Stimulated activated CD4-positive, alpha-beta T cell treated with anti-CD3 and anti-CD28 coated beads, Interleukin-4, amount 100 ng/mL, for 24 hours (primary cell): ENCODE results near the gene SPNS3.

Experiments
- DNase-seq: peaks from one replicate; pipeline ENCODE4 v3.0.0-alpha.2; 2020

The SPNS3 gene, protein sequence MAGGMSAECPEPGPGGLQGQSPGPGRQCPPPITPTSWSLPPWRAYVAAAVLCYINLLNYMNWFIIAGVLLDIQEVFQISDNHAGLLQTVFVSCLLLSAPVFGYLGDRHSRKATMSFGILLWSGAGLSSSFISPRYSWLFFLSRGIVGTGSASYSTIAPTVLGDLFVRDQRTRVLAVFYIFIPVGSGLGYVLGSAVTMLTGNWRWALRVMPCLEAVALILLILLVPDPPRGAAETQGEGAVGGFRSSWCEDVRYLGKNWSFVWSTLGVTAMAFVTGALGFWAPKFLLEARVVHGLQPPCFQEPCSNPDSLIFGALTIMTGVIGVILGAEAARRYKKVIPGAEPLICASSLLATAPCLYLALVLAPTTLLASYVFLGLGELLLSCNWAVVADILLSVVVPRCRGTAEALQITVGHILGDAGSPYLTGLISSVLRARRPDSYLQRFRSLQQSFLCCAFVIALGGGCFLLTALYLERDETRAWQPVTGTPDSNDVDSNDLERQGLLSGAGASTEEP

DNA sequence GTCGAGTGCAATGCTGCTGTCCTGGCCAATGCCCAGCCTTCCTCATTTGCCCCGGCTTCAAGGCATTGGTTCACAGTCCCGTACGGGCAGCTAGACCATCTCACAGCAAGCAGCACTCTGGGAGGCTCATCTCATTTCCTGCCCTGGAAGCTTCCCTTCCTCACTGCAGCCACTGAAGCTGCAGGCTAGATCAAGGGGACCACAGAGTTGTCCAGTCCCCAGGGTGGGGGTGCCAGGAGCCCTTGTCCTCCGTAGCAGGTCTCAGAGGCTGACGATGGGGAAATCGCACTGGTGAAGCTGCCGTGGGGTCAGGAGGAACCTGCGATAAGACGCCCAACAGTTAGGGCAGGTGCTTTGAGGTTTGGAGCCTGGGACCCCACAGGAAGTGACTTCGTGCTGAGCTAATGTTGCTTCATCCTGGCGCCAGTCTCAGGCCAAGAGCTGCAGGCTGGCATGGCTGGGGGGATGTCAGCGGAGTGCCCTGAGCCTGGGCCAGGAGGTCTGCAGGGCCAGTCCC lies at the start of gene SPNS3:
TSS of gene SPNS3 (plus strand) at position 426 of the 517 bp plus-strand sequence. CDS start at position 454, 28 bp downstream.
- DNase-seq, result peak; percentile 24

DNA sequence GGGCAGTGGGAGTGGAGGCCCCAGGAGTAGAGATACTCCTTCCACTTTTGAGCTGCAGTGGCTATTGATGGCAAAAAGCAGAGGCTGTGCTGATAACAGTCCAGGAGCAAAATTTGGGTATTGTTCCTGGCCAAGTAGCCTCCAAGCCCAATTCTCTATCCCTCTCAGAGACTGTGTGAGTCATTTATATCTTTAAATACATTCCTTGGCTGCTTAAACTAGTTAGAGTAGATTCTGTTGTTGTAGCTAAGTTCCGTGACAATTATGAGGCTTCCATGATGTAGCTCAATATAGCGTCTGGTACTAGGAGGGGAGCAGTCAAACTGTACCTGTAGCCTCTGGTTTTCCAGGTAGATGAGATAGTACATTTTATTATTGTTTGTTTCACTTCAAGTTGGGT lies 47.3 kb upstream of the SPNS3 start:
- no peak for DNase-seq

DNA sequence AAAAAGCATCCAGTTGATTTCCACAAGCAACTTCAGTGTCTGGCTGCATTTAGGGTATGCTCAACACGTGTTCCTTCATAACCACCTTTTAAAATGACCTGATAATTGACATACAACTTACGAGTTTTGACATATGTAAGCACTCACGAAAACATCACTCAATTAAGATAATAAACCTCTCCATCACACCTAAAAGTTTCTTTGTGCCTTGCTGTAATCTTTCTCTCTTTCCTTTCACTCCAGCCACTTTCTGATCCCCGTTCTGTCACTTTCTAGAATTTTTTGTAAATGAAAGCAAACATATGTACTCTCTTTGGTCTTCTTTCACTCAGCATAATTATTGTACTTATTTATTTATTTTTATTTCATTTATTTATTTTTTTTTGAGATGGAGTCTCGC lies 46.6 kb upstream of the SPNS3 start:
- no peak for DNase-seq

DNA sequence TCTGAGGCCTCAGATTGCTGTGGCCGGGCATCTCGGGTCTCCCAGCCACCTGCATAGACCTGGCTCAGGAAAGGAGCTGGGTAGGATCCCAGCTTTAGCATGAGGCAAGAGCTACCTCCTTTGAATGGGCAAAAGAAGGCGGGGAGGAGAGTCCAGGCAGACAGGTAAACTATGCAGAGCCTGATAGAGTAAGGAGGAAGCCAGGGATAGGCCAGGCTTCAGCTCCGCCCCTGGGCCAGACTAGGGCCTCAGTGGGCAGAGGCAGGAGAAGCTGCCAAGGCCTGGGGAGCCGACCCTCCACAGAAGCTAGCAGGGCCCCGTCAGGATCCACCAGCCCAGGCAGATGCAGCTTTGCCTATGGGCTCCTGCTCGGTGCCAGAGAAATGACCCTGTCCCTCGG lies 44.7 kb upstream of the SPNS3 start:
- DNase-seq, result no peak

DNA sequence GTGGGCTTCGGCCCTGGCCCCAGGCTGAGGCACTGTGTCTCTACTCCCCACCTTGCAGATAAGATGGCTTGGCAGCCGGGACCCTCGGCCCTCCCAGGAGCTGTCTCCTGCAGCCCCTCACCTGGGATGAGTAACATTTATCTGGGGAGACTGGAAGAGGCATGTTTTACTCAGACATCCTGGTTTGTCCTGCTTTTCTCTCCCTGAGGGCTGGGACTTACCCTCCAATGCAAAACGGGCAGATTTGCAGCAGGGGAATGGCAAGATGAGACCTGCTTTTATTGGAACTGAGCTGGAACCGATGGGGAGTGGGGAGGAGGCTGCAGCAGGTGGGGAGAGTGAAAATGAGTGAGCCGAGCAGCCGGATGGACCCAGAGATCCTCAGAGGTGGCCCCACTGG lies 39.9 kb upstream of the SPNS3 start:
- DNase-seq, result no peak

DNA sequence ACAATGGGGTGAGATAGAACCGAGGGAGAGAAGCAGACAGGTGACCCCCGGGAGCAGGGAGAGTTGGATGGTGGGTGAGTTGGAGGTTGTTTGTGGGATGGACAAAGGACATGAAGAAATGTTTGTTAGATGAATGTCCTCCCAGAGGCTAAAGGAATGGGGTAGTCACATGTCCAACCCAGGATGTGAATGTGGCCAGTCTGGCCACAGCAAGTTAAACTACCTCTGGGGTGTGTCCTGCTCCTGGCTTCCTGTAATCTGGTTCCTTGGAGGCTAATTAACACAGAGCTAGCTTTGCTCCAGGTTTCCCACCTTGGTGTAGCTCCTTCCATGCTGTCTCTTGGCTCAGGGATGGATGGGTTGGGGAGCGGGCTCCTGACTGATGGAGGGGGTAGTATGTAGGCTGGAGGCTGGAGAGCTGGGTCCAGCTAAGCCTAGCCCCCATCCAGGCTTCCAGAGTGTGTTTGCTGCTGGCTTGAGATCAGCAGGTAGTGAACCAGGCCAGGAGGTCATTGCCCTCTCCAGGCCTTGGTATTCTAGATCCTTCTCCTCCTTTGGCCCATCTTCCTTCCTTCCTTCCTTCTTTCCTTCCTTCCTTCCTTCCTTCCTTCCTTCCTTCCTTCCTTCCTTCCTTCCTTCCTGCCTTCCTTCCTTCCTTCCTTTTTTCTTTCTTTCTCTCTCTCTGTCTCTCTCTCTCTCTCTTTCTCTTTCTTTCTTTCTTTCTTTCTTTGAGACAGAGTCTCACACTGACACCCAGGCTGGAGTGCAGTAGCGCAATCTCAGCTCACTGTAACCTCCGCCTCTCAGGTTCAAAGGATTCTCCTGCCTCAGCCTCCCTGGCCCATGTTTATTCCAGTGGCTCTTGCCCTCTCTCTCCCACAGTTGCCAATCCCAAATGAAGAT lies 39.3 kb upstream of the SPNS3 start:
- DNase-seq, result no peak

DNA sequence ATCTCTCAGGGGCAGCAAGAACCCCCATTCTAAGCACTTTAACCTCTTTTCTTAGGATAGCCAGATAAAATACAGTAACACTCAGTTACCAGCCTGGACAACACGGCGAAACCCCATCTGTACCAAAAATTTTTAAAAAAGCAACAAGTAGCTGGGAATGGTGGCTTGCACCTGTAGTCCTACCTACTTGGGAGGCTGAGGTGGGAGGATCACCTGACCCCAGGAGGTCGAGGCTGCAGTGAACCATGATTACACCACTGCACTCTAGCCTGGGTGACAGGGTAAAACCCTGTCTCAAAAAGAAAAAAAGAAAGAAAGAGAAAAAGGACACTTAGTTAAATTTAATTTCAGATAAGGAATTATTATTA lies 38.6 kb upstream of the SPNS3 start:
- no peak for DNase-seq

DNA sequence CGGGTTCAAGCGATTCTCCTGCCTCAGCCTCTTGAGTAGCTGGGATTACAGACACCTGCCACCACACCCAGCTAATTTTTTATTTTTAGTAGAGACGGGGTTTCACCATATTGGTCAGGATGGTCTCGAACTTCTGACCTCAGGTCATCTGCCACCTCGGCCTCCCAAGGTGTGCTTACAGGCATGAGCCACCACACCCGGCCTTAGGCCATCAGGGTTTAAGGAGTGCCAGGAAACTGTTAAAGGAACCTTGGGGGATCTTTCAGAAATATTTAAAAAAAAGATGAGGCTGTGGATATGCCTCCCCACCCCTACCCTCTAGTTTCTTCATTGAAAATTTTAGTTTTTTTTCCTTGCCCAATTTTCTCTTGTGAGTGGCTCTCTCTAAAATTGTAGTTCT lies 35.9 kb upstream of the SPNS3 start:
- no peak for DNase-seq

DNA sequence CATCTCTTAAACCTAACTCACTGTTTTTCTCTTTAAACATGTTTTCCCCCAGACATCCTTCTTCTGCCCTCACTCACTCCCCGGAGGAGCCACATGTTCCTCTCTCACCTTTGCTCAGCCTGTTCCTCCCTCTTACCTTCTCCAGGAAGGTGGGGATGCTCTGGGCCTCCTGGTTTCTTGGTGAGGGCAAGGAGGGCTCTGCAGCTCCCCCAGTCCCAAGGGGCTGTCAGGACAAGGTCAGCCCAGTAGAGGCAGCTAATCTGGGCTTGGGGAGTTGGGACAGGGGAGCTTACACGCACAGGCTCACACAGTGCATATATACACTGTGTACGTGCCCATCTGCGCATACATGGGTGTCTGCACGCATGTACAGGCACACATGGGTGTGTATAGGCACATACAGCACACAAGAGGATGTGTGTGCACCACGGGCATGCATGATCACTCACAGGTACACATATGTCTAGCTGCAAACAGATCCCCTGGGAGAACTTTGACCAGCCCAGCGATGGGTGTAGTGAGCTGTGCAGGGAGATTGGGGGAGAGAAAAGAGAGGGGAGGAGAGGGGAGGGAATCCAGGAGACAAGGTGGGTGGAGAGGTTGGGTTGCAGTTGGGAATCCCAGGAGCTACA lies 28.6 kb upstream of the SPNS3 start:
- DNase-seq, result no peak

DNA sequence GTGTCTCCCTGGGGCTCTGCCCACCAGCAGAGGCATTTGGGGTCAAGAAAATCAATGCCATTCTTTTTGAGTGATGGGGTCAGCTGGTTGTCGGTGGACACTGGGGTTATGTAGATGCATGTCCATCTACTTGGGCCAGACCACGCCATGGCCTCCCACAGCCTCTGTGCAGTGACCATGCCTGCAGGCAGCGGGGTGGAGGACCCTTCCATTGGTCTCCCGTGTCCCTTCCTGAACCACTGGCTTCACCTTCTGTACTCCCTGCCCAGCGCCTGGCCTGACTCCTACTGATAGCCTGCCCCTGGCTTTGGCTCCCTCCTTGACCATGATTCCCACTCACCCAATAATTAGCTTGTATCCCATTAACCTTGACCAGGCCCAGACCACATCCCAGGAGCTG lies 28.0 kb upstream of the SPNS3 start:
- no peak for DNase-seq

DNA sequence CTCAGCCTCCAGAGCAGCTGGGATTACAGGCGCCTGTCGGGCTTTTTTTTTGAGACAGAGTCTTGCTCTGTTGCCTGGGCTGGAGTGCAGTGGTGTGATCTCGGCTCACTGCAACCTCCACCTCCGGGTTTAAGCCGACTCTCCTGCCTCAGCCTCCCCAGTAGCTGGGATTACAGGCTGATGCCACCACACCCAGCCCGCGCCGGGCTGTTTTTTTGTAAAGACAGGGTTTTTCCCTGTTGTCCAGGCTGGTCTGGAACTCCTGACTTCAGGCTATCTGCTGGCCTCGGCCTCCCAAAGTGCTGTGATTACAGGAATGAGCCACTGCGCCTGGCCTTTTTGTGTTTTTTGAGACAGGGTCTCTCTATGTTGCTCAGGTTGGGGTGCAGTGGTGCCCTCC lies 27.4 kb upstream of the SPNS3 start:
- DNase-seq, result no peak

DNA sequence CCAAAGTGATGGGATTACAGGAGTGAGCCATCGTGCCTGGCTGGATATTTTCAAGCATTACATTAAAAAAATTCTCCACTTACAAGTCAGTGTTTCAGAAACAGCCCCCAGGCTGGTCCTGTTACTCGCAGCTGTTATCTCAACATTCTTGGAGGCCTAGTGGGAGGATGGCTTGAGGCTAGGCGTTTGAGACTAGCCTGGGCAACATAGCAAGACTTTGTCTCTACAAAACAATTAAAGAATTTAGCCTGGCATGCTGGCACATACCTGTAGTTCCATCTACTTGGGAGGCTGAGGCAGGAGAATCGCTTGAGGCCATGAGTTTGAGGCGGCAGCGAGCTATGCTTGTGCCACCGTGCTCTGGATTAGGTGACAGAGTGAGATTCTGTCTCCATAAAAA lies 26.5 kb upstream of the SPNS3 start:
- DNase-seq, result no peak

DNA sequence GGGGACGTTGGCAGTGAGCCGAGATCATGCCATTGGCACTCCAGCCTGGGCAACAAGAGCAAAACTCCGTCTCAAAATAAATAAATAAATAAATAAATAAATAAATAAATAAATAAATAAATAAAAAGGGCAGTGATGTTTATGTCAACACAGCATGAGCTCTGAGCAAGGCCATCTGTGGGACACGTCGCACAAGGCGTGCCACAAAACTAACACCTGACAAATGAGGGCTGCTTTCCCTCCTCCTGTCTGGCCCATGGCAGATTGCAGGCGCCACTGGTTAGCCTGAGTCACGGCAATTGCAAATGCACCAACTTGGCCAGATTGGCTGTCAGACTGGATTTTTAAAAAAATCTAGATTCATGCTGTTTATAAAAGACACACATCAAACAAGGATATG lies 25.9 kb upstream of the SPNS3 start:
- no peak for DNase-seq

DNA sequence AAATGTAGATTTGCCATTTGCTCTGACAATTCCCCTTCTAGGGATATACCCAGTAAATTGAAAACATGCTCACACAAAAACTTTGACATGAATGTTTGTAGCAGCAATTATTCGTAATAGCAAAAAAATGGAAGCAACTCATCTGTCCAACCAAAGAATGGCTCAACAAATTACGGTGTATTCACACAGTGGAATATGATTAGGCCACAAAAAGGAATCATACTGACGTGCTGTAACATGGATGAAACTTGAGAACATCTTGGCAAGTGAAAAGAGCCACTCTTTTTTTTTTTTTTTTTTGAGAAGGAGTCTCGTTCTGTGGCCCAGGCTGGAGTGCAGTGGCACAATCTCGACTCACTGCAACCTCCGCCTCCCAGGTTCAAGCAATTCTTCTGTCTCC lies 24.1 kb upstream of the SPNS3 start:
- no peak for DNase-seq

DNA sequence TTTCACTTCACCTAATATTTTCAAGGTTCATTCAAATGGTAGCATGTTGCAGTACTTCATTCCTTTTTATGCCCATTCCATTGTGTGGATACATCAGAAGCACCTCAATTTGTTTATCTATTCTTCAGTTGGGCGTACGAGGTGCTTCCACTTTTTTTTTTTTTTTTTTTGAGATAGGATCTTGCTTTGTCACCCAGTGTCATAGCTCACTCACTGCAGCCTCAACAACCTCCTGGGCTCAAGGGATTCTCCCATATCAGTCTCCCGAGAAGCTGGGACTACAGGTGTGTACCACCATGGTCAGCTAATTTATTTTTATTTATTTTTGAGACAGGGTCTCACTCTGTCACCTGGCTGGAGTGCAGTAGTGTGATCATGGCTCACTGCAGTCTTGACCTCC lies 22.5 kb upstream of the SPNS3 start:
- DNase-seq, result no peak

DNA sequence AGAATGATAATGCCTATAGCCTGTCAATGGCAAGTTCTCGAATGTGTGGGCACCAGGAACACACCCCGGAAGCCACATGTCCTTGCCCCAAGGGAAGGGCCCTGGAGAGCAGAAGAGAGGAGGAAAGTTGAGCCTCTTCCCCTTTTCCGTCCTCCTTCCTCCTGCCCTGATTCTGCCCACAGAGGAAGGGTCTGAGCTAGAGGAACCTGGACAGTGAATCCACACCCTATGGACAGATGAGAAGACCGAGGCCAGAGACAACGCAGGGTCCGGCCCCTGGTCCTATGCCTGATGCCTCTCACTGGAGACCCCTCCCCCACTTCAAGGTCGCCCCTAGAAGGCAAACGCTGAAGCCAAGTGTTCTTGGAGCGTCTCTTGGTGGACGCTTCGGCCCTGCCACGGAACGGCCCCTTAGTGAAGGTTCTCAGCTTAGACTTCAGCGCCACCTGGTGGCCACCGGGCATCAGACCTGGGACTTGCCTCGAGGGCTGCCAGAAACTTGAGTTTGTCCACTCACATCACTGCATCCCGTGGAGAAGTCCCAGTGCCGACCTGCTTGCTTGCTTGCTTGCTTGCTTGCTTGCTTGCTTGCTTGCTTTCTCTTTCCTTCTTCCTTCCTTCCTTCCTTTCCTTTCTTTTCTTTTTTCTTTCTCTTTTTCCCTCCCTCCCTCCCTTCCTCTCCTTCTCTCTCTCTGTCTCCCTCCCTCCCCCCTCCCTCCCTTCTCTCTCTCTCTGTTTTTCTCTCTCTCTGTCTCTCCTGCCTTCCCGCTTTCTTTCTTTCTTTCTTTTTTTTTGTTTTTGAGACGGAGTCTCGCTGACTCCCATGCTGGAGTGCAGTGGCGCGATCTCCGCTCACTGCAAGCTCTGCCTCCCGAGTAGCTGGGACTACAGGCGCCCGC lies 20.6 kb upstream of the SPNS3 start:
- DNase-seq, result peak; percentile 93

DNA sequence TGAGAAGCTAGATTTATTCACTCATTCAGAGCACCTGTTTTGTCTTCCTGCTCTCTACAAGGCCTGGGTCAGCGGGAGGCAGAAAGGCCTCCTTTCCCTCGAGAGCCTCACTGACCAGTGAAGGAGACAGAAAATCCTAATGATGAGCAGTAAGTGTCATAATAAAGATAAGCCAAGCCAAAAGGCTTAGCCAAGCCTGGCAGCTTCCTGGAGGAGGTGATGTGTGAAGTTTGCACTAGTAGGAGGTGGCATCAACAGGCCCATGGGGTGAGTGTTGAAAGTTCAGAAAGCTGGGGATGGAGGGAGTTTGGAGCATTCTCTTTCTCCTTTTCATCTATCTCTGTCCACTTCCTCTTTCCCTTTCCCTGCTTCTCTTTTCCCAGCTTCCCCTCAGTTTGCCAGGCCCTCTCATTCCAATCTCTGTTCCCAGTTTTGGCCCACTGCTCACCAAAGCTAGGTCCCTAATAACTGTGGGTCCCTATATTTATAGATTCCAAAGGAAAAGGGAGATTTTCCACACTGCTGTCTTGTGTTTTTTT lies 16.5 kb upstream of the SPNS3 start:
- DNase-seq, result no peak

DNA sequence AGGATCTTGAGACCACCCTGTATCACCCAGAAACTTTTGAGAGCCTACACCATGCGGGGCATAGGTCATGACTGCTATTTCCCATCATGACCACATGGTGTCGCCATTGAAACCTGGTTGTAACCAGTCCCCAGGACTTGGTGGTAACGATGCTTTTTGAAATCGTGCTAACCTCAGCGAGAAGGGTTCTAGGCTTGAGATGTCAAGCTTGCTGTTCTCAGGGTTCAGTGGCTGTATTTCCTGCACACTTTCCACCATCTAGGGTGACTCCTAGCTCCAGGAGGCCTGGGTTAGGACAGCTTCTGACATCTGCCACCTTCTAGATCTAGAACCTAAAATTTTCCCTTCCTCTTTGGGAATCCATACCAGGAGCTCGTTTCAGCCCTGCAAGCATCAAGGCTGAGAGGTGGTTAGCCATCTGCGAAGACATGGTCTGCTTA lies 13.0 kb upstream of the SPNS3 start:
- DNase-seq, result peak; percentile 66

DNA sequence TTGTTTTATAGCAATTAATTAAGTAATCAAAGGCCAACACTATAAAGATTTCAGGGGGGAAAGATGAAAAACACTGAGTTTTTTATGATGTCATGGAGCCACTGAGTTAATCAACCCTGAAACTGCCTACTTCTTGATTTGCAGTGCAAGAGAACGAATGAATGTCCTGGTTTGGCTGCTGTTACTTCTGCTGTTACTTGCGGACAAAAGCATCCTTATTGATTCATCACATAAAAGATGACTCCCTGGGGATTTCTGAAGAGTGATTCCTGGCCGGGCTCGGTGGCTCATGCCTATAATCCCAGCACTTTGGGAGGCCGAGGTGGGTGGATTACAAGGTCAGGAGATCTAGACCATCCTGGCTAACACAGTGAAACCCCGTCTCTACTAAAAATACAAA lies 10.9 kb upstream of the SPNS3 start:
- DNase-seq, result no peak

DNA sequence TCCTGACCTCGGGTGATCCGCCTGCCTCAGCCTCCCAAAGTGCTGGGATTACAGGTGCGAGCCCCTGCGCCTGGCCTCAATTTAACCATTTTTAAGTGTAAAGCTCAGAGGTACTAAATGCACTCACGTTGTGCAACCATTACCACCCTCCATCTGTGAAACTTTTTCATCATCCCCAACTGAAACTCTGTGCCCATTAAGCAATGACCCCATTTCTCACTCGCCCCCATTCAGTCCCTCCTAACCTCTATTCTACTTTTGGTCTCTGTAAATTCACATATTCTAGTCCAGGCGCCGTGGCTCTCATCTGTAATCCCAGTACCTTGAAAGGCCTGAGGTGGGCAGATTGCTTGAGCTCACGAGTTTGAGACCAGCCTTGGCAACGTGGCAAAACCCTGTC lies 8.3 kb upstream of the SPNS3 start:
- DNase-seq, result no peak

DNA sequence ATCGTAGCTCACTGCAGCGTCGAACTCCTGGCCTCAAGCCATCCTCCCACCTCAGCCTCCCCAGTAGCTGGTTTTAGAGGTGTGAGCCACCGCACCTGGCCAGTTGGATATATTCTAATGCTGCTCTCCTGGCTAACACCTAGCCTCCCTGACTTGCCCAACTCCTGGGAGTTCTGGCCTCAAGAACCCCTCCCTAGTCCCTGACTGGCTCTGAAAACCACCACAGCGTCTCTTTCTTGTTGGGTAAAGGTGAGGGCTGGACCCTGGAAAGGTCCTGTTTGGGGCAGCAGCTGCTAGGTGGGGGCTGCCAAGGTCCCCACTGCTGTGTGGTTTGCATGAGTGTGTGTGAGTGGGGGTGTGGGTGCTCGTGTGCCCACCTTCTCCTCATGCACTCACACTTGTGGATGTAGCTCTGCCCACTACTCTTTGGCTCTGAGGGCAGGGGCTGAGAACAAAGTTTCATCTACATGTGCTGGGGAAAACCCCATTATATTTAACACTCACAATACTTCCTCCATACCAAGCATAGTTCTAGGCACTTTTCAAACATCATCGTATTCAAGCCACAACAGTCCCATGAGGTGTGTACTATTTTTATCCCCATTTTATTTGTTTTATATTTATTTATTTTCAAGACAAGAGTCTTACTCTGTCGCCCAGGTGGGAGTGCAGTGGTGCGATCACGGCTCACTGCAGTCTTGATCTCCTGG lies 7.1 kb upstream of the SPNS3 start:
- no peak for DNase-seq
